A549 (cell line): Measurements from ENCODE around the gene ILK.

Source experiments
- BHLHE40 ChIP-seq: IDR thresholded peaks from 2 replicates; pipeline ENCODE4 v1.6.1; 2012; ENCODE audit warnings: low read depth, low read length, inconsistent platforms
- CEBPB ChIP-seq, 2 experiments: fragments of >200 bp in 1 of 2; sonication (Bioruptor Twin) in 1 of 2; formaldehyde crosslinking in 1 of 2; IDR thresholded peaks; 2 replicates each; pipeline ENCODE4 v1.6.1; 2012 to 2016
- CTCF ChIP-seq: fragments of >200 bp; sonication (Bioruptor Twin); formaldehyde crosslinking; IDR thresholded peaks from 3 replicates; pipeline ENCODE4 v1.5.1; 2016
- GATA3 ChIP-seq: IDR thresholded peaks from 2 replicates; pipeline ENCODE4 v1.6.1; 2012; ENCODE audit warnings: borderline replicate concordance
- HDAC2 ChIP-seq: fragments of 200-600 bp; sonication (generic); IDR thresholded peaks from 2 replicates; pipeline ENCODE4 v1.6.1; 2016
- RAD21 ChIP-seq, 2 experiments: fragments of >200 bp in 1 of 2; sonication (Bioruptor Twin) in 1 of 2; formaldehyde crosslinking in 1 of 2; IDR thresholded peaks in 1 of 2; conservative IDR thresholded peaks in 1 of 2; 2 replicates in 1 of 2; 3 replicates in 1 of 2; pipeline ENCODE4 v1.6.1; 2012 to 2018; ENCODE audit warnings: inconsistent platforms in 1 of 2
- RNF2 ChIP-seq: fragments of 200-600 bp; sonication (generic); IDR thresholded peaks from 2 replicates; pipeline ENCODE4 v1.6.1; 2016; ENCODE audit warnings: low read depth, mild to moderate bottlenecking, antibody characterized with exemption, moderate library complexity, borderline replicate concordance

DNA sequence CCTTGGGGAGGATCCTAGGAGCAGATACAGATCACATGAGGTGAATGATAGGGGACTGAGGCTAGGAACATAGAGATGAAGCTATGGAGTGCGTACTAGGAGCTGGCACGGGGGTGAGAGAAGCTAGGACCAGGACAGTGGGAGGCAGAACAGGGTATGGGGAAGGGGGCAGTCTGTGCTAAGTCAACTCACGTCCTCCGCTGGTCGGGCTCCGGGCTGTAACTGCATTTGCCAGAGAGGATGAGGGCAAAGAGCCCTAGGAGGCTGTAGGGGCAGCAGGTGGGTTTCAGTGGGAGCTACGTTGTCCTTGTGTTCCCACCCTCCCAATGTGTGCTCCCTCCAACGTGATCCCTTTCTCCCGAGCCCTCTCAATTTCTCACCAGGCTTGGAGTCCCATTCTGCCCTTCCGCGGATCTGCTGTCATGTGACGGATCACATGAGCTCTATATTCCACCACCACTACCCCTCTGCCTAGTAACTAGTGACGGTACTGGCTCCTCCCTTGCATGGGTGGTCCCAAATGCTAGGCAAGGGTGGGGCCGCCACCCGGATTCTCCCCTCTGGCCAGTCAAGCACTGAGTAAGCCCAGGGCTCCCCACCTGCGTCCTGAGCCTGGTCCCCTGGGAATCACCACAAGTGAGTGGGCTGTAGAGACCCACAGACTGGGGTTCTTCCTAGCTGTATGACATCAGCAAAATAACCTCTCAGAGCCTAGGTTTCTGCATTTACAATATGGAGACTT is 15.6 kb downstream of the ILK start, which contains the start of gene TPP1:
- TF ChIP-seq CTCF: no peak
- TF ChIP-seq BHLHE40: peak; percentile 10; the same call in 1 of the 2 replicates
- no peak for TF ChIP-seq CEBPB (IDR thresholded peaks at IDR 0.05)
- TF ChIP-seq HDAC2: no peak
- no peak for TF ChIP-seq RAD21 (conservative IDR thresholded peaks at IDR 0.05 in 1 of 2, IDR thresholded peaks at IDR 0.05 in 1 of 2)
- no peak for TF ChIP-seq RNF2
- TF ChIP-seq GATA3: no peak
